Neural cell (in vitro differentiated cells): ENCODE data around the gene ZNF346. TPM values are rescaled to one million over a fixed set of nuclear protein-coding genes. Genes with fewer than 3 reads are reported as not detected.

Experiments
- H2AFZ ChIP-seq: fragments of 200-600, 300-800 bp; sonication (generic), shearing (Covaris generic); 2 replicates; pipeline ENCODE4 v1.6.0; 2014; ENCODE audit warnings: low read depth, mild to moderate bottlenecking, antibody characterized with exemption, low read length, moderate library complexity
- H3F3A ChIP-seq: fragments of 200-600 bp; shearing (Covaris generic); 2 replicates; pipeline ENCODE4 v1.6.1; 2016; ENCODE audit warnings: mild to moderate bottlenecking, moderate library complexity, mixed read lengths, antibody characterized with exemption, low read length; ENCODE audit not compliant: insufficient read depth, poor library complexity, severe bottlenecking
- H3K27ac ChIP-seq: fragments of 200-600, 300-800 bp; sonication (generic), shearing (Covaris generic); 2 replicates; pipeline ENCODE4 v1.5.1; 2014; ENCODE audit warnings: mild to moderate bottlenecking, low read length, moderate library complexity
- H3K27me3 ChIP-seq: fragments of 300-800, 200-600 bp; sonication (generic), shearing (Covaris generic); 2 replicates; pipeline ENCODE4 v1.6.0; 2014; ENCODE audit warnings: mild to moderate bottlenecking, low read depth, low read length, moderate library complexity; ENCODE audit not compliant: insufficient read depth
- H3K36me3 ChIP-seq: fragments of 300-800, 200-600 bp; sonication (generic), shearing (Covaris generic); 2 replicates; pipeline ENCODE4 v1.5.1; 2014; ENCODE audit warnings: mild to moderate bottlenecking, antibody characterized with exemption, low read length, moderate library complexity; ENCODE audit not compliant: insufficient read depth
- H3K4me2 ChIP-seq: fragments of 300-800, 200-600 bp; sonication (generic), shearing (Covaris generic); 2 replicates; pipeline ENCODE4 v1.6.0; 2014; ENCODE audit warnings: mild to moderate bottlenecking, low read length
- H3K4me3 ChIP-seq: fragments of 300-800, 200-600 bp; sonication (generic), shearing (Covaris generic); 2 replicates; pipeline ENCODE4 v1.5.1; 2014; ENCODE audit warnings: mild to moderate bottlenecking, low read length, moderate library complexity
- H3K79me2 ChIP-seq: fragments of 200-600 bp; shearing (Covaris generic); replicated peaks from 2 replicates; pipeline ENCODE4 v1.6.0; 2014; ENCODE audit warnings: mild to moderate bottlenecking, low read length, moderate library complexity; ENCODE audit not compliant: insufficient read depth
- H3K9ac ChIP-seq: fragments of 300-800, 200-600 bp; sonication (generic), shearing (Covaris generic); 2 replicates; pipeline ENCODE4 v1.6.1; 2016; ENCODE audit warnings: mild to moderate bottlenecking, low read length, mixed read lengths
- H3K9me2 ChIP-seq: fragments of 200-600 bp; shearing (Covaris generic); 2 replicates; pipeline ENCODE4 v1.6.1; 2016; ENCODE audit warnings: mild to moderate bottlenecking, low read length, mixed read lengths; ENCODE audit not compliant: insufficient read depth
- H3K9me3 ChIP-seq: fragments of 200-600, 300-800 bp; sonication (generic), shearing (Covaris generic); 2 replicates; pipeline ENCODE4 v1.6.1; 2016; ENCODE audit warnings: mild to moderate bottlenecking, mixed run types, low read length, moderate library complexity, mixed read lengths
- H4K20me1 ChIP-seq: fragments of 200-600 bp; shearing (Covaris generic); 2 replicates; pipeline ENCODE4 v1.6.1; 2016; ENCODE audit warnings: mild to moderate bottlenecking, mixed run types; ENCODE audit not compliant: insufficient read depth
- CTCF ChIP-seq: fragments of 450-650 bp; IDR thresholded peaks from 2 replicates; pipeline ENCODE4 v1.5.1; 2014; ENCODE audit warnings: antibody characterized with exemption, mild to moderate bottlenecking, moderate library complexity; ENCODE audit not compliant: poor library complexity, severe bottlenecking
- EP300 ChIP-seq: fragments of 450-650 bp; conservative IDR thresholded peaks from 2 replicates; pipeline ENCODE4 v1.6.1; 2014; ENCODE audit warnings: antibody characterized with exemption, mild to moderate bottlenecking, moderate library complexity; ENCODE audit not compliant: poor library complexity, severe bottlenecking
- EZH2 ChIP-seq: fragments of 200-600, 300-800 bp; shearing (Covaris generic), sonication (generic); IDR thresholded peaks from 2 replicates; pipeline ENCODE4 v1.6.1; 2014; ENCODE audit warnings: antibody characterized with exemption, low read length, borderline replicate concordance, mild to moderate bottlenecking; ENCODE audit not compliant: insufficient read depth, poor library complexity, severe bottlenecking
- MXI1 ChIP-seq: fragments of 450-650 bp; conservative IDR thresholded peaks from 2 replicates; pipeline ENCODE4 v1.6.1; 2014; ENCODE audit warnings: antibody characterized with exemption, mild to moderate bottlenecking; ENCODE audit not compliant: poor library complexity, severe bottlenecking
- POLR2AphosphoS5 ChIP-seq: IDR thresholded peaks from 2 replicates; pipeline ENCODE4 v1.6.1; 2012
- RAD21 ChIP-seq: fragments of 450-650 bp; conservative IDR thresholded peaks from 2 replicates; pipeline ENCODE4 v1.6.1; 2014; ENCODE audit warnings: antibody characterized with exemption, mild to moderate bottlenecking, moderate library complexity
- REST ChIP-seq: IDR thresholded peaks from 2 replicates; pipeline ENCODE4 v1.6.1; 2012; ENCODE audit warnings: borderline replicate concordance
- SMC3 ChIP-seq: fragments of 450-650 bp; conservative IDR thresholded peaks from 2 replicates; pipeline ENCODE4 v1.6.1; 2014; ENCODE audit warnings: antibody characterized with exemption, mild to moderate bottlenecking, moderate library complexity; ENCODE audit not compliant: poor library complexity
- TAF1 ChIP-seq: IDR thresholded peaks from 2 replicates; pipeline ENCODE4 v1.6.1; 2012; ENCODE audit warnings: low read depth
- polyA plus RNA-seq: library from polyadenylated mRNA; depleted of rRNA; stranded (reverse); fragments of >200 nt; gene quantifications from 2 replicates; pipeline ENCODE4 v1.2.3, GENCODE V29; 2014

Gene ZNF346
- polyA plus RNA-seq, 1 donor from 2014 or later, result 40.1 TPM

- H3K27ac ChIP-seq, result no peak overlapping the region
- no peaks in the 10 kb centered on the region for H3K79me2 ChIP-seq
- H3K36me3 ChIP-seq, result no peaks in the 10 kb centered on the region
- no peaks in the 10 kb centered on the region for H3F3A ChIP-seq
- no peak overlapping the region for H2AFZ ChIP-seq
- H4K20me1 ChIP-seq, result no peaks in the 10 kb centered on the region
- H3K9ac ChIP-seq, result no peak overlapping the region
- H3K9me2 ChIP-seq, result no peaks in the 10 kb centered on the region
- H3K9me3 ChIP-seq, result no peaks in the 10 kb centered on the region
- no peak overlapping the region for H3K4me3 ChIP-seq
- no peak overlapping the region for H3K4me2 ChIP-seq
- TF ChIP-seq REST (no peak), TAF1 (no peak), EP300 (no peak), RAD21 (no peak), CTCF (no peak), SMC3 (no peak), POLR2AphosphoS5 (no peak), MXI1 (no peak), EZH2 (no peak)
- H3K27me3 ChIP-seq, result no peaks in the 10 kb centered on the region
These were observed 72.0 kb downstream of the ZNF346 start for GRCh38 chr5:177094224-177095087.

- Histone ChIP-seq H3F3A (no peaks in the 10 kb centered on the region), H3K27ac (no peak overlapping the region), H3K9me3 (no peaks in the 10 kb centered on the region), H3K79me2 (no peaks in the 10 kb centered on the region), H4K20me1 (no peaks in the 10 kb centered on the region), H3K27me3 (no peaks in the 10 kb centered on the region), H2AFZ (no peak overlapping the region), H3K4me3 (no peak overlapping the region), H3K36me3 (no peaks in the 10 kb centered on the region), H3K9ac (no peak overlapping the region), H3K9me2 (no peaks in the 10 kb centered on the region), H3K4me2 (no peak overlapping the region)
- TF ChIP-seq CTCF (no peak), RAD21 (no peak), EP300 (no peak), EZH2 (no peak), TAF1 (no peak), SMC3 (no peak), MXI1 (no peak), POLR2AphosphoS5 (no peak), REST (no peak)
These were observed 72.7 kb downstream of the ZNF346 start for GRCh38 chr5:177095088-177095669.
